ENCODE data around the gene PDE4C.
A peak's percentile ranks its signal among the peaks of the same experiment; 100 is the strongest.

Gene PDE4C

GRCh38 chr19:18202778-18203407 lies 23.3 kb downstream of the PDE4C start:
- DNase-seq (ENCODE audit: extremely low read depth in 1 of 2, low read depth in 1 of 2) = no peak

- DNase-seq (ENCODE audit: extremely low read depth in 1 of 2, low read depth in 1 of 2) = no peak
Observed at GRCh38 chr19:18202397-18202777, 23.9 kb downstream of the PDE4C start.

DNA sequence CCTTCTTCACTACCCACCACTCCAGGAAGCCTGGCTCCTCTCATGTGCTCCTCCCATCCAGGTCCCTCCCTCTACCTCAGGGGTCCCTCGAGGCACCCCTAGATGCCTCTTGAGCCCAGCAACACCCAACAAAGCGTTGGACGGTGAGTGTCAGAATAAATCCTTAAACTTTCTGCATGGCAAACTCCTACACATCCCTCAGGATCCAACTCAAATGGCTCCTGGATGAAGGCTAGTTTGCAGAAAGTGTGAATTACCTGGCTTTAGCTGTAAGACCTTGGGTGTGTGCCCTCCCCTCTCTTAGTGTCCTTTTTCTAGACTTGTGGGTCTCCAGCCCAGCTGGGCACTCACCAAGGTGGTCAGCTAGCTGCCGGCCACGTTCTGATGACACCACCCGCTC lies 27.9 kb downstream of the PDE4C start:
- DNase-seq (ENCODE audit: extremely low read depth in 1 of 2, low read depth in 1 of 2) = no peak

DNA sequence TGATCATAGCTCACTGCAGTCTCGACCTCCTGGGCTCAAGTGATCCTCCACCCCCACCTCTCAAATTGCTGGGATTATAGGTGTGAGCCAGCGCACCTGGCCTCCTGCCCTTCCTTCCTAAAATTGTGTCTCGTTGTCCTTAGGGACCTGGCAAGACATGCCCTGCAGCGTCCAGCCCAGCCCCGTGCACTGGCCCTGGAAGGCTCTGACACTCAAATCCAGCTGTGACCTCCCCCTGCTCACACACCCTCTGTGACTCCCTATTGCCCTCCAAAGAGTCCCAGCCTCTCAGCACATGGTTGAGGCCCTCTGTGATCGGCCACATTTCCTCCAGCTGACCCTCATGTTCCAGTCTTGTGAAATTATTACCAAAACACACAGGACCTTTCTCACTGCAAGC lies 28.3 kb downstream of the PDE4C start:
- no peak for DNase-seq (ENCODE audit: extremely low read depth in 1 of 2, low read depth in 1 of 2)

DNA sequence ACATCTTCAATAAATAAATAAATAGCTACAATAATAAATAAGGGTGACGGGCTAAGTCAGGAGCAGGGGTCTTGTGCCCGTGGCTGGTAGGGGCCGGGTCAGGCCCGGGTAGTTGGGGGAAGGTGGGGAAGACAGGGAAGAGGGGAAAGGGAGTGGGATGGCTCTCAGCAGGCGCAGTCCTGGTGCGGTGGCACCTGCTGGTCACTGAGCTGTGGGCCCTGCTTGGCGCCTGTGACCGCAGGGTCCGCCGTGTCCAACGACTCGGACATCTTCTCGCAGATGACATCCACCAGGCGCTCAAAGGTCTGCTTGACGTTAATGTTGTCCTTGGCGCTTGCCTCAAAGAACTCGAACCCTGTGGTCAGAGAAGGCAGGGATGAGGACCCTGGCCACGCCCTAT lies 28.9 kb downstream of the PDE4C start:
- DNase-seq (ENCODE audit: extremely low read depth in 1 of 2, low read depth in 1 of 2) = no peak

GRCh38 chr19:18196511-18196845 lies 29.8 kb downstream of the PDE4C start:
- no peak for DNase-seq (ENCODE audit: extremely low read depth in 1 of 2, low read depth in 1 of 2)

GRCh38 chr19:18194554-18195238 lies 31.5 kb downstream of the PDE4C start:
- DNase-seq (ENCODE audit: extremely low read depth in 1 of 2, low read depth in 1 of 2) = no peak

DNA sequence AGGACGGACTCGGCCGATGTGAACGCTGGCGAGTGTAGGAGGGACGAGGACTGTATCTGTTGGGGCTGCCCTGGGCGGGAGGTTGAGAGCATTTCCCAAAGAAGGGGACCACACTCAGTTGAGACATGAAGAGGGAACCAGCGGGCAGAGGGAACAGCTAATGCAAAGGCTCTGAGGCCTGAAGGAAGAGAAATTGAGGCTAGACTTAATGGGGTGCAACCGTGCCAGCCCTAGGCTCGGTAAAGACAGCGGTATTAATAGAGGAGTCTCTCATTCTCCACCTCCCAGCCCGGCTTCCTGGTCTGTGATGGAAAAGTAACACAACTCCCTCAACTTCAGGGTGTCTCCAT lies 32.1 kb downstream of the PDE4C start:
- DNase-seq (ENCODE audit: extremely low read depth in 1 of 2, low read depth in 1 of 2) = no peak

DNA sequence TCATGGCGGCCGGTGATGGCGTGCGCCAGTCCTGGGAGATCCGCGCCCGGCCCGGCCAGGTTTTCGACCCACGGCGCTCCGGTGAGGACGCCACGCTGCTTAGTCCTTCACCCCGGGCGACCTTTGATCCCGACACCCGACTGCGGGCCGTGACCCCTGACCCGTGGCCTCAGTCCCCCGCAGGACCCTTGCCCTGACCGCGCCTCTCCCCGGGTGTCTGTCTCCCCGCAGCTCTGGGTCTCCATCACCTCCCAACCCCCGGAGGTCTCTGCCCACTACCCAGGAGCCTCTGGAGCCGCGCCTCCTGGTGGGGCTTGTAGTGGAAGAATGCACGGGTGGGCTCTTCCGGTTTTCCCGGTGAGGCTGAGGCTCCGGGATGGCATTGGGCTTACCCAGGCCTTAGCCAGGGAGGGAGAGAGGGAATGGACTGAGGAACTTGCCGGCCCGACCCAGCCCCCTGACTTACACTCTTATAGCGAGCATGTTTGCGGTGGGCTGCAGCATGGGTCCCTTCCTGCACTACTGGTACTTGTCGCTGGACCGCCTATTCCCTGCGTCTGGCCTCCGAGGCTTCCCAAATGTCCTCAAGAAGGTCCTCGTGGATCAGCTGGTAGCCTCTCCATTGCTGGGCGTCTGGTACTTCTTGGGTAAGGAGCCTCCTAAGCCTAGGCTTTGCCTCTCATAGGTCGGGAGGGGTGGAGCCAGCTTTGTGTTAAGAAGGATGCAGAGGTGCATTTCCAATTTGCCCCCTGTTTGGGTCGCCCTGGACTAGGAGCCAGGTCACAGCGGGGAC lies 32.7 kb downstream of the PDE4C start:
- DNase-seq (ENCODE audit: extremely low read depth in 1 of 2, low read depth in 1 of 2) = no peak

- peak; percentile 97 to 99 for DNase-seq (ENCODE audit: extremely low read depth in 1 of 2, low read depth in 1 of 2)
Observed at GRCh38 chr19:18192673-18193387, 33.4 kb downstream of the PDE4C start, which contains the start of gene MPV17L2. MPV17L2 (plus strand) TSS chr19:18193218; CDS start chr19:18193282, 64 bp downstream.

- DNase-seq (ENCODE audit: extremely low read depth in 1 of 2, low read depth in 1 of 2) = no peak
Observed at GRCh38 chr19:18191640-18192062, 34.6 kb downstream of the PDE4C start.

GRCh38 chr19:18190278-18190677 lies 36.0 kb downstream of the PDE4C start:
- no peak for DNase-seq (ENCODE audit: extremely low read depth in 1 of 2, low read depth in 1 of 2)

- no peak for DNase-seq (ENCODE audit: extremely low read depth in 1 of 2, low read depth in 1 of 2)
Observed at GRCh38 chr19:18185538-18185937, 40.7 kb downstream of the PDE4C start.

DNA sequence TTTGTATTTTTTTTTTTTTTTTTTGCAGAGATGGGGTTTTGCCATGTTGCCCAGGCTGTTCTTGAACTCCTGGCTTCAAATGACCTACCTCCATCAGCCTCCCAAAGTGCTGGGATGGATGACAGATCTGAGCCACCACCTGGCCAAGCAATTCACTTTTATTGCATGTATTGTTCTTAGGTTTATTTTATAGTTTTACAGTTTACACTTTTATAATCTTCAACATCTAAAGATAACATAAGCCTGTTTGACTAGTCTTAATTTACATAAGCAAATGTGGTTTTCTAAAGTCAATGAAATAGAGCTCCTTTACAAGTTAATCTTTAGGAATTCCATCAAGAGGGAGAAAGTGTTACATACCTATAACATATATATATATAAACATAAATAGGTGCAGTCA lies 42.7 kb downstream of the PDE4C start:
- DNase-seq (ENCODE audit: extremely low read depth in 1 of 2, low read depth in 1 of 2) = no peak

GRCh38 chr19:18179957-18180356 lies 46.3 kb downstream of the PDE4C start:
- DNase-seq (ENCODE audit: extremely low read depth in 1 of 2, low read depth in 1 of 2) = no peak

DNA sequence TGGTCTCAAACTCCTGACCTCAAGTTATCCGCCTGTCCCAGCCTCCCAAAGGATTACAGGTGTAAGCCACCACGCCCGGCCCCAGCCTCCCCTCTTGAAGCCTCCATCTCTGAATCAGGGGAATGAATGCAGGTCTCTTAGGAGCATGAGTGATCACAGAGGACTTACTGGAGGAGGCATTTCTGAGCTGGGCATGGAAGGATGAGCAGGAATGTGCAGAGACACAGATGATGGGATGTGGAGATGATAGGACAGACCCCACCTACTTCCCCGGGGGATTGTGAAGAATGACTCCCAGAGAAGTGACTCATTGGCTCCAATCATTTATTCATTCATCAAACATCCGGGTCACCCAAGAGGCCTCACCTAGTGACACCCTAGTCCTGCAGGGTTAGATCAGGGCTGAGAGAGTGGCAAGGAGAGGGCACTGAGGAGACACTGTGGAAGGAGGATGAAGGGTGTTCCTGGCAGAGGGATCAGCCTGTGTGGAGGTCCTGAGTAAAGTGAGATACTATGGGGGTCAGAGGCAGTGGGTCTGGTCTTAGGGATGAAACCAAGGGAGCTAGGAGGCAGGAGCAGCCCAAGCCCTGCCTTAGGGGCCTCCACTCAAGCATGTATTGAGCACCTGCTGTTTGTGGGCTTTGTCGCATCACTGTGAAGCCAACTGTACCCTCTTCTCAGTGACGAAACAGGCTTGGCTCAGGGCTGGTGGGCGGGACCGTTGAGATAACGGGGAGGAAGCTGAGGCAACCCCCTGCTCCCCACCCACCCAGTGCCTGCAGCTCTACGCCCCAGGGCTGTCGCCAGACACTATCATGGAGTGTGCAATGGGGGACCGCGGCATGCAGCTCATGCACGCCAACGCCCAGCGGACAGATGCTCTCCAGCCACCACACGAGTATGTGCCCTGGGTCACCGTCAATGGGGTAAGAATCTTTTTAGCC lies 49.6 kb downstream of the PDE4C start:
- no peak for DNase-seq (ENCODE audit: extremely low read depth in 1 of 2, low read depth in 1 of 2)

DNA sequence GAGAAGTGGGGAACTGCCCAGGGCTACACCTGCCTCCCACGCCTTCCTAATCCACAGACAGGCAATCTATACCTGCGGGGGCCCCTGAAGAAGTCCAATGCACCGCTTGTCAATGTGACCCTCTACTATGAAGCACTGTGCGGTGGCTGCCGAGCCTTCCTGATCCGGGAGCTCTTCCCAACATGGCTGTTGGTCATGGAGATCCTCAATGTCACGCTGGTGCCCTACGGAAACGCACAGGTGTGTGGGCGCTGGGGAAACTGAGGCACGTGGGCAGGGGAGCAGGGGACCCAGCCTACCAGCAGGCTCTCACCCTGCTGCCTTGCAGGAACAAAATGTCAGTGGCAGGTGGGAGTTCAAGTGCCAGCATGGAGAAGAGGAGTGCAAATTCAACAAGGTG lies 51.3 kb downstream of the PDE4C start:
- no peak for DNase-seq (ENCODE audit: extremely low read depth in 1 of 2, low read depth in 1 of 2)

All from stimulated activated CD8-positive, alpha-beta memory T cell treated with anti-CD3 and anti-CD28 coated beads, Interleukin-7, amount 100 ng/mL, for 48 hours (primary cell).